DMS 273 (cell line): ENCODE results near the gene CROCC2.

Experiments used
- DNase-seq: peaks from one replicate; lab custom pipeline; 2025; ENCODE audit not compliant: unreplicated experiment; lab: John Stamatoyannopoulos, UW

Gene CROCC2

GRCh38 chr2:240906141-240906910 lies at the start of gene CROCC2:
CROCC2 (plus strand) TSS chr2:240906336; CDS start chr2:240906514, 178 bp downstream.
- peak; percentile 57 for DNase-seq

GRCh38 chr2:240857039-240858008 lies 48.8 kb upstream of the CROCC2 start:
- peak; percentile 55 for DNase-seq

- no peak for DNase-seq
Observed at GRCh38 chr2:240858321-240858720, 47.8 kb upstream of the CROCC2 start.

GRCh38 chr2:240858871-240859270 lies 47.3 kb upstream of the CROCC2 start:
- no peak for DNase-seq

- no peak for DNase-seq
Observed at GRCh38 chr2:240861547-240861946, 44.6 kb upstream of the CROCC2 start.

- DNase-seq = no peak
Observed at GRCh38 chr2:240864475-240864874, 41.7 kb upstream of the CROCC2 start.

GRCh38 chr2:240865391-240865790 lies 40.7 kb upstream of the CROCC2 start:
- DNase-seq = no peak

GRCh38 chr2:240868286-240869108 lies 37.6 kb upstream of the CROCC2 start, which contains the start of gene AGXT:
AGXT (plus strand) TSS chr2:240868824; CDS start chr2:240868866, 42 bp downstream.
- peak; percentile 69 for DNase-seq

- DNase-seq = no peak
Observed at GRCh38 chr2:240869109-240869955, 36.8 kb upstream of the CROCC2 start.

GRCh38 chr2:240869956-240870875 lies 35.9 kb upstream of the CROCC2 start:
- no peak for DNase-seq

GRCh38 chr2:240871071-240871958 lies 34.8 kb upstream of the CROCC2 start:
- DNase-seq = no peak

GRCh38 chr2:240872317-240873097 lies 33.6 kb upstream of the CROCC2 start:
- DNase-seq = peak; percentile 35

- no peak for DNase-seq
Observed at GRCh38 chr2:240873098-240873788, 32.9 kb upstream of the CROCC2 start.

- DNase-seq = no peak
Observed at GRCh38 chr2:240873805-240874714, 32.1 kb upstream of the CROCC2 start.

GRCh38 chr2:240874715-240875227 lies 31.4 kb upstream of the CROCC2 start:
- DNase-seq = no peak
